GM19240 (cell line): Measurements from ENCODE around the gene EVPLL.
"Not testable (repeated sequence)": the region's sequence is repeated elsewhere in the genome, so short reads cannot be mapped to it uniquely, and the experiment has no call there.

Source experiments
- DNase-seq: peaks from one replicate; pipeline ENCODE4 v3.0.0; 2011; ENCODE audit warnings: low spot score; ENCODE audit not compliant: insufficient read length

EVPLL gene

GRCh38 chr17:18377437-18378204, at the start of gene EVPLL:
TSS of gene EVPLL (plus strand) at chr17:18377778. CDS start at chr17:18380938, 3,160 bp downstream.
- DNase-seq = no peak

GRCh38 chr17:18328643-18329204, 48.9 kb upstream of the EVPLL start:
- DNase-seq = no peak

- DNase-seq = no peak
These were observed 45.7 kb upstream of the EVPLL start for GRCh38 chr17:18331879-18332278.

- DNase-seq = no peak
These were observed 44.6 kb upstream of the EVPLL start for GRCh38 chr17:18332909-18333489.

- DNase-seq = not testable (repeated sequence)
These were observed 39.4 kb upstream of the EVPLL start for GRCh38 chr17:18338158-18338557.

GRCh38 chr17:18339933-18340332, 37.6 kb upstream of the EVPLL start:
- no peak for DNase-seq

GRCh38 chr17:18344021-18344420, 33.6 kb upstream of the EVPLL start:
- DNase-seq = no peak

- no peak for DNase-seq
These were observed 24.0 kb upstream of the EVPLL start for GRCh38 chr17:18353541-18353940.

GRCh38 chr17:18356624-18357023, 21.0 kb upstream of the EVPLL start:
- no peak for DNase-seq

GRCh38 chr17:18360518-18360917, 17.1 kb upstream of the EVPLL start:
- DNase-seq = no peak

- DNase-seq = no peak
These were observed 15.5 kb upstream of the EVPLL start for GRCh38 chr17:18361837-18362697.

GRCh38 chr17:18362698-18363100, 14.9 kb upstream of the EVPLL start:
- DNase-seq = no peak

GRCh38 chr17:18363101-18364049, 14.2 kb upstream of the EVPLL start, which contains the start of gene SHMT1:
TSS of gene SHMT1 (minus strand) at chr17:18363550. CDS start at chr17:18355981, 7,569 bp downstream.
- DNase-seq = peak; percentile 87

GRCh38 chr17:18364166-18364565, 13.4 kb upstream of the EVPLL start:
- DNase-seq = no peak

- no peak for DNase-seq
These were observed 8.6 kb upstream of the EVPLL start for GRCh38 chr17:18368946-18369345.

- no peak for DNase-seq
These were observed 6.8 kb upstream of the EVPLL start for GRCh38 chr17:18370761-18371160.

- no peak for DNase-seq
These were observed 6.1 kb upstream of the EVPLL start for GRCh38 chr17:18371455-18371854.

- DNase-seq = not testable (repeated sequence)
These were observed 4.4 kb upstream of the EVPLL start for GRCh38 chr17:18373181-18373580.

GRCh38 chr17:18374216-18374615, 3.4 kb upstream of the EVPLL start:
- no peak for DNase-seq

- DNase-seq = no peak
These were observed 577 bp downstream of the EVPLL start for GRCh38 chr17:18378205-18378505.

GRCh38 chr17:18378614-18379013, 1.0 kb downstream of the EVPLL start:
- DNase-seq = not testable (repeated sequence)
